GM12873 (cell line): ENCODE data around the gene E2F2.
A peak's percentile ranks its signal among the peaks of the same experiment; 100 is the strongest.

Experiments used
- CTCF ChIP-seq: IDR thresholded peaks from 2 replicates; pipeline ENCODE4 v1.5.1; 2012; ENCODE audit warnings: low read depth, mild to moderate bottlenecking, moderate library complexity, low read length, control low read depth; ENCODE audit not compliant: insufficient read depth; ENCODE audit errors: missing control alignments

The E2F2 gene

GRCh38 chr1:23528250-23528978 is 2.6 kb downstream of the E2F2 start:
- TF ChIP-seq CTCF: no peak

- TF ChIP-seq CTCF: peak; percentile 33
Observed at GRCh38 chr1:23527900-23528249, 3.2 kb downstream of the E2F2 start.

GRCh38 chr1:23527366-23527765 is 3.7 kb downstream of the E2F2 start:
- TF ChIP-seq CTCF: no peak

GRCh38 chr1:23526329-23527041 is 4.5 kb downstream of the E2F2 start:
- TF ChIP-seq CTCF: no peak

GRCh38 chr1:23525558-23526250 is 5.3 kb downstream of the E2F2 start:
- no peak for TF ChIP-seq CTCF

GRCh38 chr1:23524716-23525401 is 6.2 kb downstream of the E2F2 start:
- TF ChIP-seq CTCF: no peak

- TF ChIP-seq CTCF: no peak
Observed at GRCh38 chr1:23524163-23524562, 6.9 kb downstream of the E2F2 start.
